Kidney (tissue), 14 donors: Measurements from ENCODE around the gene MEIS2. TPM values are rescaled to one million over a fixed set of nuclear protein-coding genes. Genes with fewer than 3 reads are reported as not detected.

Experiments used
- DNase-seq, 5 donors: peaks; one replicate each; pipeline ENCODE4 v3.0.0-alpha.2; 2013 to 2020
- FAIRE-seq: peaks from 2 replicates; lab custom pipeline; 2012; peaks lifted over from hg19 to GRCh38; lab: Jason Lieb, UNC
- H3K27ac ChIP-seq, 2 donors: one replicate each; pipeline ENCODE4 v1.7.0; 2013; ENCODE audit warnings: low read depth in 2 of 2, low read length in 2 of 2, inconsistent platforms in 1 of 2
- H3K27me3 ChIP-seq: one replicate; pipeline ENCODE4 v1.7.1; 2013; ENCODE audit warnings: low read length, inconsistent platforms; ENCODE audit not compliant: control insufficient read depth, insufficient read depth
- H3K36me3 ChIP-seq, 3 donors: one replicate each; pipeline versions ENCODE4 v1.7.0 to v1.7.1; 2013; ENCODE audit warnings: low read length in 3 of 3, control low read depth in 1 of 3, inconsistent platforms in 1 of 3; ENCODE audit not compliant: insufficient read depth in 3 of 3, control insufficient read depth in 2 of 3
- H3K4me1 ChIP-seq, 3 donors: one replicate each; pipeline versions ENCODE4 v1.7.0 to v1.7.1; 2013; ENCODE audit warnings: low read length in 3 of 3, inconsistent platforms in 1 of 3, low read depth in 1 of 3; ENCODE audit not compliant: control insufficient read depth in 2 of 3, insufficient read depth in 2 of 3
- H3K4me3 ChIP-seq, 3 donors: one replicate each; pipeline versions ENCODE4 v1.7.0 to v1.8.1; 2013; ENCODE audit warnings: low read length in 3 of 3, control low read depth in 1 of 3, inconsistent platforms in 1 of 3
- H3K9ac ChIP-seq, 3 donors: one replicate each; pipeline versions ENCODE4 v1.7.0 to v1.7.1; 2013; ENCODE audit warnings: low read length in 3 of 3, control low read depth in 1 of 3, inconsistent platforms in 1 of 3
- H3K9me3 ChIP-seq, 3 donors: one replicate each; pipeline versions ENCODE4 v1.7.0 to v1.7.1; 2013; ENCODE audit warnings: low read length in 3 of 3, control low read depth in 1 of 3, inconsistent platforms in 1 of 3; ENCODE audit not compliant: control insufficient read depth in 2 of 3, insufficient read depth in 1 of 3
- CTCF ChIP-seq: IDR thresholded peaks from 3 replicates; pipeline ENCODE4 v1.5.1; 2012; ENCODE audit warnings: mild to moderate bottlenecking, moderate library complexity, borderline replicate concordance; ENCODE audit not compliant: insufficient read depth; ENCODE audit errors: extremely low read depth
- intact Hi-C: fragments of 100-400 bp; cut with DNase I; formaldehyde crosslinking; loops from one replicate; pipeline ENCODE4 v1.11.1; 2022
- polyA plus RNA-seq: library from polyadenylated mRNA; stranded (reverse); fragments of 350-450 nt; fragmentation: Illumina TruSeq; extraction: RNeasy Lipid Tissue Mini Kit (QIAGEN cat#74804); gene quantifications from one replicate; pipeline ENCODE4 v1.2.3, GENCODE V29; 2014; ENCODE audit warnings: low read depth, low replicate concordance; ENCODE audit not compliant: insufficient read depth
- total RNA-seq: library from RNA; stranded (reverse); fragmentation: NEBNext Ultra II Directional; extraction: Animal tissue kit (Norgen Biotek cat#: 25700); gene quantifications from one replicate; pipeline ENCODE4 v1.2.1, GENCODE V29; 2021
- donor health status: control.
- donor health status: control.
- donor health status: control.
- donor health status: control.
- donor health status: control.
- donor health status: DM: yes; HTN: yes; CAD: no.
- donor health status: Normal renal cell carcinoma (clear cell type).

Gene MEIS2
- total and polyA plus RNA-seq, 2 donors from 2014 or later = 14.7 to 50.9 TPM

DNA sequence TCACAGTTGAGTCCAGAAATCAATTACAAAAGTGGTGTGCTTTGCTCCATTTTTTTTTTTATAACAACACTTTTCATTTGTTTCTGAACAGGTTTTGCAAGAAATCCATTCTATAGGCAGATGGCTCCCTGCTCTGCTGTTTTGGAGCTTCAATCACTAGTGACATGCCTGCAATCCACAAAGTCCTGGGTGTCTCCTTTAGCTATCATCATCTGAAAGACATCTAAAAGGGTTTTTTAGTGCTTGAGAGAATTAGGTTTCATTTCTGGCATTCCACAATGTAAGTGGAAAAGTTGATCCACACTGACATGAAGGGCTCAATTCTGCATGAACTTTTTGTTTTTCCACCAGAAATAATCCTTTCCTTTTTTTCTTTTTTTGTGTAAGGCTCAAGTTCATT lies 24.0 kb upstream of the MEIS2 start:
- Histone ChIP-seq H3K4me1 (no peaks in the 10 kb centered on the region), H3K27ac (no peak overlapping the region), H3K9ac (no peak overlapping the region), H3K4me3 (no peak overlapping the region), H3K27me3 (no peaks in the 10 kb centered on the region), H3K36me3 (no peaks in the 10 kb centered on the region), H3K9me3 (no peaks in the 10 kb centered on the region)
- FAIRE-seq (no peak), DNase-seq (no peak)
- intact Hi-C loops = no loop called here
- TF ChIP-seq CTCF = no peak

GRCh38 chr15:37122703-37123102 lies 22.4 kb upstream of the MEIS2 start:
- TF ChIP-seq CTCF = no peak

DNA sequence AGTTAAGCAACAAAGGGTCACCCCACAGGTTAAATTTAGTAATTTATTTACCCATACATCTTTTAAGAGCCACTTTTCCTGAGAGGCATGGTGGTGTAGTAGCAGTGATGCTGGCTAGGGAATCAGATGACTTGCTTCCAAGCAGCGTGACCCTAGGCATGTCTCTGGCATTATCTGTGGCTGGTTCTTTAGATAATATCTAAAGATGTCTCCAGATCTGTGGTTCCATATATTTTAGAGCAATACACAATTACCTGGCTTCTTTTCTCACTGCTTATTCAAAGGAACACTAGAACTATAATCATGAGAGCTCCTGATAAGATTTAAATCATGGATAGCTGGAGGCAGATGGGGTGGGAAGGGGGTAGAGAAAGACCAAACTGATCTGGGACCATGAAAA lies 21.1 kb upstream of the MEIS2 start:
- TF ChIP-seq CTCF = no peak
- Histone ChIP-seq H3K36me3 (no peaks in the 10 kb centered on the region), H3K27ac (no peak overlapping the region), H3K27me3 (no peaks in the 10 kb centered on the region), H3K9me3 (no peaks in the 10 kb centered on the region), H3K4me3 (no peak overlapping the region), H3K9ac (no peak overlapping the region), H3K4me1 (no peaks in the 10 kb centered on the region)
- DNase-seq (no peak), FAIRE-seq (no peak)
- intact Hi-C loops = no loop called here

More at GRCh38 chr15:37122703-37123102, 22.4 kb upstream of the MEIS2 start:
- no peaks in the 10 kb centered on the region for H3K4me1 ChIP-seq
- no peaks in the 10 kb centered on the region for H3K9me3 ChIP-seq
- no peak for DNase-seq
- no peak for FAIRE-seq
- intact Hi-C loops = no loop called here
- no peak overlapping the region for H3K4me3 ChIP-seq
- no peaks in the 10 kb centered on the region for H3K27me3 ChIP-seq
- no peak overlapping the region for H3K9ac ChIP-seq
- H3K27ac ChIP-seq = no peak overlapping the region
- H3K36me3 ChIP-seq = no peaks in the 10 kb centered on the region

- Histone ChIP-seq H3K4me3 (no peak overlapping the region), H3K27me3 (no peaks in the 10 kb centered on the region), H3K4me1 (no peaks in the 10 kb centered on the region), H3K9ac (no peak overlapping the region), H3K36me3 (no peaks in the 10 kb centered on the region), H3K27ac (no peak overlapping the region), H3K9me3 (no peaks in the 10 kb centered on the region)
- FAIRE-seq (no peak), DNase-seq (no peak)
- intact Hi-C loops = no loop called here
- TF ChIP-seq CTCF = no peak
These were observed 16.7 kb upstream of the MEIS2 start for GRCh38 chr15:37117030-37117429.
